Measurements from ENCODE around the gene CRLF1. TPM values are rescaled to one million over a fixed set of nuclear protein-coding genes. Genes with fewer than 3 reads are reported as not detected.

The CRLF1 gene
- total RNA-seq, 2 donors from 2014 or later, result 154 to 436 TPM

DNA sequence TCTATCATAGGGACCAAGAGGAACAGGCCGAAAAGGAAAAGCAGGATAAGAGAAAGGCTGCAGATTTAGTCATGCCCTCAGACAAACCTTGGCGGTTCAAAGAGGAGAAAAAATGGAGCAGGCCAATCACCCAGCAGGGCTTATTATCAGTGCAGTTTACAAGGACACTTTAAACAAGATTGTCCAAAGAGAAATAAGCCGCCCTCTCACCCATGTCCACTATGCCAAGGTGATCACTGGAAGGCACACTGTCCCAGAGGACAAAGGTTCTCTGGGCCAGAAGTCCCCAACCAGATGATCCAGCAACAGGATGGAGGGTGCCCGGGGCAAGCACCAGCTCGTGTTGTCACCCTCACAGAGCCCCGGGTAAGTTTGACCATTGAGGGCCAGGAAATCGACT is 26.3 kb downstream of the CRLF1 start:
- intact Hi-C loops (cut with DNase I), result loop anchor here in 1 of 2 donors (10.0 kb wide), 1 partner anchor 136 kb away; no protein-coding TSS in a partner anchor
- no peak for DNase-seq (ENCODE audit: low spot score)

DNA sequence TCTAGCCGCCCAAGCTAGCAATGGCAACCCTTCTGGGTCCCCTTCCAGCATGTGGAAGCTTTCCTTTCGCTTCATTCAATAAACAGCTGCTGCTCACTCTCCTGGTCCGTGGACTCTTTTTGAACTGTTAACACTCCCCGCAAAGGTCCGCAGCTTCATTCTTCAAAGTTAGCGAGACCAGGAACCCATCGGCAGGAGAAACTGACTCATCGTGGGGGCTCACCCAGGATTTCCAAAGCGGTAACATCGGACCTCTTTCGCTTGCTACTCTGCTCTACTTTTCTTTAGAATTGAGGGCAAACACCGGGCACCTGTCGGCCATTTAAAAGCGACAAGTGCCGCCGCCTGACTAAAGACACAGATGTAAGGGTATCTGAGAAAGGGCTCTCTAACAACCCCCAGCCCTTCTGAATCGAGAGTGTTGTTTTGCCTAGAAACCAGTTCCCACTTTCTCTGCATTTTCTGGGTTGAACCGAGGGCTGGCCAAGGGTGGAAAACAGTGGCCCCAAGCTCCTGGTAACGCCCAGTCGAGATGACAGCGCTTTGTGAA is 29.2 kb downstream of the CRLF1 start:
- DNase-seq (ENCODE audit: low spot score), result no peak
- intact Hi-C loops (cut with DNase I), result no loop called here

DNA sequence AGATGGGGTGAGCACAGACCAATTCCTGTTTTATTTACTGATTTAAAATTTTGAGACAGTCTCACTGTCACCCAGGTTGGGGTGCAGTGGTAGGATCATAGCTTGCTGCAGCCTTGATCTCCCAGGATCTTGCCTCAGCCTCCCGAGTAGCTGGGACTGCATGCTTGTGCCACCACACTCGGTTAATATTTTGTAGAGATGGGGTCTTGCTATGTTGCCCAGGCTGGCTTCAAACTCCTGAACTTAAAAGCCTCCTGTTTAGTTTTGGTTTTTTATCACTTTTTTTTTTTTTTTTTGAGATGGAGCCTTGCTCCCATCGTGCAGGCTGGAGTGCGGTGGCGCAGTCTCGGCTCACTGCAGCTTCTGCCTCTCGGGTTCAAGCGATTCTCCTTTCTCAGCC is 30.2 kb downstream of the CRLF1 start:
- DNase-seq (ENCODE audit: low spot score), result no peak
- intact Hi-C loops (cut with DNase I), result no loop called here

DNA sequence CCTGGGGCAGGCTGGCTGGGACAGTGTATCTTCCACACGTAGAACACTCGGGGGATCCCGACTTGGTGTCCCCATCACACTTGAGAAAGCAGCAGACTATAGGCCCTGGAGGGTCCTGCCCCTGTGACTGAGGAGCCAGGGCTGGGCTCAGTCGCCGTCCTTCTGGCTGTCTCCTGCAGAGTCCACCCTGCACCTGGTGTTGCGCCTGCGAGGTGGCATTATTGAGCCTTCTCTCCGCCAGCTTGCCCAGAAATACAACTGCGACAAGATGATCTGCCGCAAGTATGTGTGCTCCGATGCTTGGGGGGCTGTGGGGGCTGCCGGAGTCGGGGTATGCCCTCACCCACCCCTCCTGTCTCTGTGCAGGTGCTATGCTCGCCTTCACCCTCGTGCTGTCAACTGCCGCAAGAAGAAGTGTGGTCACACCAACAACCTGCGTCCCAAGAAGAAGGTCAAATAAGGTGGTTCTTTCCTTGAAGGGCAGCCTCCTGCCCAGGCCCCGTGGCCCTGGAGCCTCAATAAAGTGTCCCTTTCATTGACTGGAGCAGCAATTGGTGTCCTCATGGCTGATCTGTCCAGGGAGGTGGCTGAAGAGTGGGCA is 31.8 kb downstream of the CRLF1 start:
- intact Hi-C loops (cut with DNase I), result no loop called here

DNA sequence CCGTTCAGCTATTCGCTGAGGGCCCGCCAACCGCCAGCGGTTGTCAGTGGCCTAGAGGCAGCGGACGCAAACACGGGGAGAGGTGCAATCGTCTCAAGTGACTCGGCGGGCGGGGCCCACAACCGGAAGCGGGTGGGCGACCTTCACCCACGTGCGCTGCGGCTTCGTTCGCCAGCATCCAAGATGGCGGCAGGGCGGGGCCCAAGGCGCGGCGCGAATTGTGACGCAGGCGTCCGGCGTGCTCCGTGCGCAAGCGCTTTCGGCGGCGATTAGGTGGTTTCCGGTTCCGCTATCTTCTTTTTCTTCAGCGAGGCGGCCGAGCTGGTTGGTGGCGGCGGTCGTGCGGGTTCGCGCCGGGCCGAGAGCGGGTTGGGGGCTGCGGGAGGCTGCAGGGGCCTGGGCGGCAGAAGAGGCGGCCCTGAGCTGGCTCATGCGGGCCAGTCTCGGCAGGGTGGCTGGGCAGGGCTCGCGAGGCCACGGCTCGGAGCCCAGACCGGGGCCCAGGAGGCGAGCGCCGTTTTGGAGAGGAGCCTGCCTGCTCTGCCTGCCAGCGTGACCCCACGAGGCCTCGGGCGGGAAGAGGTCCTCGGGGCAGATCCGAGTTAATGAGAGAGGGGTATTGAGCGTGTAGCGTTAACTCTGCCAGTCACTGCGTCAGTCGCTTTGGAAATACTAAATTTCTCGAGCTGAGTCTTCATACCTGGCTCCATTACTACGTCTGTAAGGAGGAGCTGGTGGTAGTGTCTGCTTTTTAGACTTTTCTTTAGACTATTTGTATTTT is 34.8 kb downstream of the CRLF1 start, which contains the start of gene UBA52:
Gene UBA52 (plus strand): TSS at position 294 of the 781 bp plus-strand sequence. CDS start 1,444 bp downstream, outside the sequence.
- intact Hi-C loops (cut with DNase I), result no loop called here
- DNase-seq (ENCODE audit: low spot score), result peak; percentile 100

More for the DNA sequence above, 31.8 kb downstream of the CRLF1 start:
- no peak for DNase-seq (ENCODE audit: low spot score)

DNA sequence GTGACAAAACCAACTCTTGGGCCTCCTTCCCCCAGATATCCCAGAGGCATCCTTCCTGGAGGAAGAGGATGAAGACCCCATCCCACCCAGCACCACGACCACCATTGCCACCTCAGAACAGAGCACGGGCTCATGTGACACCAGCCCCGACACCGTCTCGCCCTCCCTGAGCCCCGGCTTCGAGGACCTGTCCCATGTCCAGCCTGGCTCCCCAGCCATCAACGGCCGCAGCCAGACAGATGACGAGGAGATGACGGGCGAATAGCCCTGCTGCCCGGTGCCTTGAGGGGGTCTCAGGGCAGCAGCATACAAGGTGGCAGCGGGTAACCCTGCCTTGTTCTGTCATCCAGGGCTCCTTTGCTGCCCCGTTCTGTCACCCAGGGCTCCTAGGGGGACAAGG is 38.2 kb downstream of the CRLF1 start:
- intact Hi-C loops (cut with DNase I), result loop anchor here in 1 of 2 donors (10.0 kb wide), 1 partner anchor 94 kb away; no protein-coding TSS in a partner anchor

DNA sequence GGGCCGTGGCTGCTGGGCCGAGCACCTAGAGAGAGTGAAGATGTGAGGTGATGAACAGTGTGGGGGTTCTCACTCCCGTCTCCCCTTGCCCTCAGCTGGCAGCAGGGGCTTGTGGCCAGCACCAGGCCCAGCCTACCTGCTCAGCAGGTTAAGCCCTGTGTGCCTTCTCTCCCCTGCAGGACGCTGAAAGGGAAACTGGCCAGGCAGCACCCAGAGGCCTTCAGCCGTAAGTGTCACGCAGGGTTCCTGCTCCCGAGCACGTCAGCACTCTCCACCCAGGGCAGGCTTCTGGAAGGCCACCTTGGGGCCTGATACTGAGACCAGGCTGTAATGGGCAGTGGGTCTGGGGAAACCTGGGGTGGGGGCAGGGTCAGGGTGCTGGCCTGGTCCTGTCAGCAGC is 39.6 kb downstream of the CRLF1 start:
- intact Hi-C loops (cut with DNase I), result loop anchor here in 1 of 2 donors (10.0 kb wide), 1 partner anchor 92 kb away; no protein-coding TSS in a partner anchor
- no peak for DNase-seq (ENCODE audit: low spot score)

More for the DNA sequence above, 38.2 kb downstream of the CRLF1 start:
- DNase-seq (ENCODE audit: low spot score), result no peak

DNA sequence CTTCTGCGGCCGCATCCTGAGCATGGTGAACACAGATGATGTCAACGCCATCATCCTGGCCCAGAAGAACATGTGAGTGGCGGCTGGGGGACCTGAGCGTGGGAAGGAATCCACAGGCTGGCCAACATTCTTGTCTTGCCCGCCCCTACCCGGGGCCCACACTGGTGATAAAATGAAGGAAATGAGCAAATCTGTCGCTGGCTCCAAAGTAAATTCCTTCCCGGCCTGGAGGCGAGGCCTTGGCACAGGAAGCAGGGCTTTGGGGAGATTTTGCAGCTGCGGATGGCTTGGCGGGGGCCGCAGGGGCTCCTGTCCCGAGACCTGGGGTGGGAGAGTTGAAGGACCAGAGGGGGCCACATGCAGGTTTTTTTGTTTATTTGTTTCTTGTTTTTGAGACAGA is 44.5 kb downstream of the CRLF1 start:
- intact Hi-C loops (cut with DNase I), result loop anchor here (5.0 to 10.0 kb wide), 2 partner anchors 87 to 95 kb away; no protein-coding TSS in a partner anchor

DNA sequence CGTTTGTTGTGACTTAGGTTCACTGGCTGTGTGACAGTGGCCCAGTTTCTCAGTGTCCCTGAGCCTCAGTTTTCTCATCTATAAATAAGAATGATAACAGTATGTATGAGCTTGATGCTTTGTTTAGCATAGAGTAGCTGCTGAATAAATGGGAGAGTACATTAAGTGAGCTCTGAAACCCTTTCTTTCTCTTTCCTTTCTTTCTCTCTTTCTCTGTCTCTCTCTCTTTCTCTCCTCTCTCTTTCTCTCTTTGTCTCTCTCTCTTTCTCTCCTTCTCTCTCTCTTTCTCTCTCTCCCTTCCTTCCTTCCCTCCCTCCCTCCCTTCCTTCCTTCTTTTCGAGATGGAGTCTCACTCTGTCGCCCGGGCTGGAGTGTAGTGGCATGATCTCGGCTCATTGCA is 46.9 kb downstream of the CRLF1 start:
- intact Hi-C loops (cut with DNase I), result loop anchor here (5.0 to 10.0 kb wide), 2 partner anchors 85 to 92 kb away; no protein-coding TSS in a partner anchor
- no peak for DNase-seq (ENCODE audit: low spot score)

More for the DNA sequence above, 44.5 kb downstream of the CRLF1 start:
- DNase-seq (ENCODE audit: low spot score), result peak; percentile 89

DNA sequence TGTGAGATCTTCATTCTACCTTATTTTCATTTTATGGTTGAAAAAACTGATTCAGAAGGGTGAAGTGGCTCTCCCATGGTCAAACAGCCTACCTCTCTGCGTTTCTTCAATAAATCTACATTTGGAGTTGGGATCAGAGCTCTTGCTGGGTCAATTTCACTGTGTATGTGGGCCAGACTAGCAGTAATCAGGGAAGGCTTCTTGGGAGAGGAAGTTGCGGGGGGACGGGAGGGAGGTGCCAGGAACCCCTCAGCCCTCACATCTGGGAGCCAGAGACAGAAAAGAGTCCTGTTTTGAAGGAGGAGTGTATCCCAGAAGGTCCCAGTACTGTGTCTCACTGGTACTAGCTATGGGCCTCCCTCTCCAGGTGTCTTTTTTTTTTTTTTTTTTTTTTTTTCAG is 48.0 kb downstream of the CRLF1 start:
- intact Hi-C loops (cut with DNase I), result no loop called here

DNA sequence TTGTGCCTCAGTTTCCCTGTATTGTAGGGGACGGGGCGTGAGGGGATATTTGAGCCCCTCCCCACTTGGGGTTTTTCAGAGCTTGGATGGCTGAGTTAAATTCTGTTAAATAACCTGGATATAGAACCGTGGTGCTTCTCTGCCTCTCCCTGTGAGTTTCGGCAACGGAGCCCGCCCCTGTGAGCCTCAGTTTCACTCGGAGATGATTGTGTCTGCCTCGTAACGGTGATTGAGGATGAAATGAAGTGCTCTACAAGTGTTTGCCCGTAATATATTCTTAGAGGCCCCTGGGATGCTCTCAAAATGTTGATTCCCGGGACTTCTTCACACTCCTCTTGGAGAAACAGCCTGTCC is 48.4 kb downstream of the CRLF1 start:
- intact Hi-C loops (cut with DNase I), result no loop called here
- DNase-seq (ENCODE audit: low spot score), result no peak

More for the DNA sequence above, 48.0 kb downstream of the CRLF1 start:
- DNase-seq (ENCODE audit: low spot score), result no peak

DNA sequence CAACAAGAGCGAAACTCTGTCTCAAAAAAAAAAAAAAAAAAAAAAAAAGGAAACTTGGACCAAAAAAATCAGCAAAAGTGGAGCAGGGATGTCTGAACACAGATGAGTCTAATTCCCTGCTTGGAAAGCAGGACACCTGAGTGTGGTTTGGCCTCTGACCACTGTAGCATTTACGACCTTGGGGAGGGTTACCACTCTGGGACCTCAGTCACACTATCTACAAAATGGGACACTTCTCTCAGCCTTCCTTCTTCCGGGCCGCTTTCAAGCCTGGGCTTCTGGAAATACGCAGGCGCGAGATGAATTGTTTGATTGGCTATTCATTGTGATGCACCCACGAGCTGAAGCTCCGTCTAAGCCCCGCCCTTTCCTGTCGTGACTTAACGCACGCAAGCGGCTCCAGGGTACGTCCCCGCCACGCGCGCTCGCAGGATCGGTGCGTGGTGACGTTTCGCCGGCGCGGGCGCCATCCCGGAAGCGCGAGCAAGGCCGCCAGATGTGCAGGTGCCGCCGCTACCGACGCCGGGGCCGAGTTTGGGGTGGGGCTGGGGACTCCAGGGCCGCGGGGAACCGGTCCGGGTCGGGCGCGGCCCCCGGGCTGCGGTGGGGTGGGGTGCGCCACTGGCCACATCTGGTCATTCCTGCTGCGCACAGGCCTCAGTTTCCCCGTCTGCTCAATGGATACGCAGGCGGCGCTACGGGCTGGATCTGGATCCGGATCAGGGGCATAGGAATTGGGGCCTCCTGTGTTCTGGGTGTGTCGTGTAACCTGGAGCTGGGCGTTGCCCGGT is 49.0 kb downstream of the CRLF1 start, which contains the start of gene KXD1:
Gene KXD1 (plus strand): TSS at position 460 of the 791 bp plus-strand sequence. CDS start 4,187 bp downstream, outside the sequence.
- intact Hi-C loops (cut with DNase I), result no loop called here
- DNase-seq (ENCODE audit: low spot score), result peak; percentile 99

DNA sequence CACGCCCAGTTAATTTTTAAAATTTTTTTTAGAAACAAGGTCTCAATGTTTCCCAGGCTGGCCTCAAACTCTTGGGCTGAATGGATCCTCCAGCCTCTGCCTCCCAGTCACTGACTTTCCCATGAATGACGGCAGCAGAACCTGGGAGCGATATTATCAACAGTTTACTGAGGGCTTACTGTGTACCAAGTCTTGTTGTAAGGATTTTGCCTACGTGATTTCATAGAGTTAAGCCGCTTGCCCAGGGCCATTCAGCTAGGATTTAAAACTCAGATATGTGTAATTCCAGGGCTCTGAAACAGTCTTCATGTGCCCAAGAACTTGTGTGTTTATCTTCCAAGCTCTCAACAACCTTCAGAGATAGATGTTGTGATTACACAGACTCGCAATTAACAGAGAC is 55.0 kb downstream of the CRLF1 start:
- intact Hi-C loops (cut with DNase I), result no loop called here
- no peak for DNase-seq (ENCODE audit: low spot score)

DNA sequence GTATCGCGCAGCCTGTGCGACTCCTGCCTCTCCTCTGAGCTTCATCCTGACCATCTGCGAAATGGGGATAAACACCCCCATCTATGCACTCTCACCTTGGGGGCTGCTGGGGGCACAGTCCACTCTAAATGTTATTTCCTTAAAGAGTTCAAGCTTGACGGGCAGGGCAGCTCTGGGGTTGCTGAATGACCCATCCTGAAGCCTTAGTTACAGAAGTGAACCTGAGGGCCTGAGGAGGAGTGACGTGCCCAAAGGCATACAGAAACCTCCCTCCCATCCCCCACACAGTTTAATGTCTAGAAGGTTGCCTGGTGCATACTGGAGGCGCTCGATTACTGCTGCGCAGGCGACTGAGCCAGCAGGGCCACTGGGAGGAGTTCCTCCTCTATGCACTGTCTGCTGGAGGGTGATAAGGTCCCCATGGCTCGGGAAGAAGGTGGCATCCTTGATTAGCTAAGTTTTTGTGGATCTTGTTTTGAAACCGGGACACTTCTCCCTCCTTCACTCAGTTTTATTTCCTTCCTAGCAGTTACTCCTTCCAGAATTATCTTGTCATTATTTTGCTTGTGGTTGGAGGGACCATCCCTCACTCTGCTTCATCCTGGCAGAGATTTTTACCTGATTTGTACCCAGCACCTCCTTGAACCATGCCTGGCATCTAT is 62.7 kb downstream of the CRLF1 start:
- intact Hi-C loops (cut with DNase I), result no loop called here
- DNase-seq (ENCODE audit: low spot score), result no peak

Other genes starting within 250 kb of the CRLF1 start
- gene GDF15, start 220.6 kb downstream of the CRLF1 start, total RNA-seq, result 1 to 10 TPM; 3.1 to 4.5 TPM
- gene LRRC25, start 209.2 kb downstream of the CRLF1 start, total RNA-seq, result 10 to 100 TPM in 1 of 2 donors, 1 to 10 TPM in 1; 6.8 to 16.8 TPM
- gene SSBP4, start 187.4 kb downstream of the CRLF1 start, total RNA-seq, result 10 to 100 TPM; 54.4 to 56.9 TPM
- 10 to 100 TPM; 27.5 to 28.1 TPM for gene ISYNA1, start 168.7 kb downstream of the CRLF1 start, total RNA-seq
- 10 to 100 TPM; 19.5 to 20.7 TPM for gene ELL, start 84.7 kb downstream of the CRLF1 start, total RNA-seq
- 100 to 1,000 TPM; 189 to 224 TPM for gene FKBP8, start 63.2 kb downstream of the CRLF1 start, total RNA-seq
- 10 to 100 TPM; 63.9 to 75.2 TPM for gene KXD1, start 48.9 kb downstream of the CRLF1 start, total RNA-seq
- gene UBA52, start 34.9 kb downstream of the CRLF1 start, total RNA-seq, result 100 to 1,000 TPM; 725 to 767 TPM
- gene REX1BD, start 18.0 kb downstream of the CRLF1 start, total RNA-seq, result 10 to 100 TPM; 38.0 to 48.1 TPM
- 10 to 100 TPM in 1 of 2 donors, 1 to 10 TPM in 1; 2.8 to 14.5 TPM for gene TMEM59L, start 6.1 kb upstream of the CRLF1 start, total RNA-seq
- 10 to 100 TPM; 14.5 to 17.6 TPM for gene KLHL26, start 30.2 kb upstream of the CRLF1 start, total RNA-seq
- 10 to 100 TPM in 1 of 2 donors, 1 to 10 TPM in 1; 9.3 to 15.7 TPM for gene CRTC1, start 76.9 kb upstream of the CRLF1 start, total RNA-seq
- gene COMP, start 184.5 kb upstream of the CRLF1 start, total RNA-seq, result 100 to 1,000 TPM in 1 of 2 donors, 10 to 100 TPM in 1; 72.2 to 403 TPM
- gene UPF1, start 225.2 kb upstream of the CRLF1 start, total RNA-seq, result 10 to 100 TPM; 45.1 to 56.5 TPM

Data from posterior vena cava (tissue), 2 donors.